Measurements from ENCODE around the gene ZNF516. TPM values are rescaled to one million over a fixed set of nuclear protein-coding genes. Genes with fewer than 3 reads are reported as not detected.

The ZNF516 gene
- total RNA-seq, 1 donor from 2014 or later: 192 TPM

DNA sequence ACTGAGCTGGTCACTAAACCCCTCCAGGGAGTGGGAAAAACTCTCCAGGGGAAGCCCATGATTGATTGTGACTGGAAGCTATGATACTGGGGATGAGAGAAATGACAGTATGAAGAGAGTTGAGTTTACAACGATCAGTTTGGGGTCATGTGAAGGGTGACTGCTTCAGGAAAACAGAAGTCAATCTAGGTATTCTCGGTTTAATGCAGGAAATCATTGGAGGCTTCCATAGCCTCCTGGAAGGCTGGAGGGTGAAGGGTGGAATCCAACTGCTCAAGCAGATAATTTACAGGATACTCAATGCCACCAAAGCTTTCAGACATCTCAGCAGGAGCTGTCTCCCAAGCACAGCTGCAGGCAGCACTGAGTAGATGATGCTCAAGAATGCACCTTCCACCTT is 154.6 kb downstream of the ZNF516 start:
- Mint-ChIP-seq H3K9me3 (ENCODE audit: unreplicated experiment) (no peaks in the 10 kb centered on the region), H3K4me3 (ENCODE audit: unreplicated experiment) (no peak overlapping the region), H3K27ac (ENCODE audit: unreplicated experiment) (no peak overlapping the region), H3K36me3 (ENCODE audit: unreplicated experiment) (peaks cover 6% of the 10 kb centered on the region), H3K4me1 (ENCODE audit: low read depth, unreplicated experiment) (no peaks in the 10 kb centered on the region), H3K27me3 (ENCODE audit: unreplicated experiment) (no peaks in the 10 kb centered on the region)
- DNase-seq: no peak
- TF ChIP-seq, protein P1, sequence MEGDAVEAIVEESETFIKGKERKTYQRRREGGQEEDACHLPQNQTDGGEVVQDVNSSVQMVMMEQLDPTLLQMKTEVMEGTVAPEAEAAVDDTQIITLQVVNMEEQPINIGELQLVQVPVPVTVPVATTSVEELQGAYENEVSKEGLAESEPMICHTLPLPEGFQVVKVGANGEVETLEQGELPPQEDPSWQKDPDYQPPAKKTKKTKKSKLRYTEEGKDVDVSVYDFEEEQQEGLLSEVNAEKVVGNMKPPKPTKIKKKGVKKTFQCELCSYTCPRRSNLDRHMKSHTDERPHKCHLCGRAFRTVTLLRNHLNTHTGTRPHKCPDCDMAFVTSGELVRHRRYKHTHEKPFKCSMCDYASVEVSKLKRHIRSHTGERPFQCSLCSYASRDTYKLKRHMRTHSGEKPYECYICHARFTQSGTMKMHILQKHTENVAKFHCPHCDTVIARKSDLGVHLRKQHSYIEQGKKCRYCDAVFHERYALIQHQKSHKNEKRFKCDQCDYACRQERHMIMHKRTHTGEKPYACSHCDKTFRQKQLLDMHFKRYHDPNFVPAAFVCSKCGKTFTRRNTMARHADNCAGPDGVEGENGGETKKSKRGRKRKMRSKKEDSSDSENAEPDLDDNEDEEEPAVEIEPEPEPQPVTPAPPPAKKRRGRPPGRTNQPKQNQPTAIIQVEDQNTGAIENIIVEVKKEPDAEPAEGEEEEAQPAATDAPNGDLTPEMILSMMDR (IDR thresholded peaks at IDR 0.05; ENCODE audit: partially characterized antibody, unreplicated experiment): no peak

DNA sequence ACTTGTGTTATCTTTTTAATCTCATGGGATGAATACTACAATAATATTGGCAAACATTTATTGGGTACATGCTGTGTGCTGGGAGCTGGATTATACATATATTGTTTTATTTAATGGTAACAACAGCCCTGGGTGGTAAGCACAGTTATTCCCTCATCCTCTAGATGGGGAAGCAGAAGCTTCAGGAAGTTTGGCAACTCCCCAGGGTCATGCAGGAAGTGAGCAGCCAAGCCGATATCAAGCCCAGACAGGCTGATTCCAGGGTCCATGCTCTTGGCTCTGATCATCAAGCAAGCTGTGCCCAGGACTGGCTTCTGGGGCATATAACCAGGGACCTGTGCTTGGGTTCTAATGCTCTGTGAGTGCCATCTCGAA is 155.8 kb downstream of the ZNF516 start:
- peaks cover 6% of the 10 kb centered on the region for H3K36me3 Mint-ChIP-seq (ENCODE audit: unreplicated experiment)
- H3K27ac Mint-ChIP-seq (ENCODE audit: unreplicated experiment): no peak overlapping the region
- H3K27me3 Mint-ChIP-seq (ENCODE audit: unreplicated experiment): no peaks in the 10 kb centered on the region
- DNase-seq: no peak
- TF ChIP-seq, protein P1 (IDR thresholded peaks at IDR 0.05; ENCODE audit: partially characterized antibody, unreplicated experiment): no peak
- no peaks in the 10 kb centered on the region for H3K4me1 Mint-ChIP-seq (ENCODE audit: low read depth, unreplicated experiment)
- H3K9me3 Mint-ChIP-seq (ENCODE audit: unreplicated experiment): no peaks in the 10 kb centered on the region
- H3K4me3 Mint-ChIP-seq (ENCODE audit: unreplicated experiment): no peak overlapping the region

DNA sequence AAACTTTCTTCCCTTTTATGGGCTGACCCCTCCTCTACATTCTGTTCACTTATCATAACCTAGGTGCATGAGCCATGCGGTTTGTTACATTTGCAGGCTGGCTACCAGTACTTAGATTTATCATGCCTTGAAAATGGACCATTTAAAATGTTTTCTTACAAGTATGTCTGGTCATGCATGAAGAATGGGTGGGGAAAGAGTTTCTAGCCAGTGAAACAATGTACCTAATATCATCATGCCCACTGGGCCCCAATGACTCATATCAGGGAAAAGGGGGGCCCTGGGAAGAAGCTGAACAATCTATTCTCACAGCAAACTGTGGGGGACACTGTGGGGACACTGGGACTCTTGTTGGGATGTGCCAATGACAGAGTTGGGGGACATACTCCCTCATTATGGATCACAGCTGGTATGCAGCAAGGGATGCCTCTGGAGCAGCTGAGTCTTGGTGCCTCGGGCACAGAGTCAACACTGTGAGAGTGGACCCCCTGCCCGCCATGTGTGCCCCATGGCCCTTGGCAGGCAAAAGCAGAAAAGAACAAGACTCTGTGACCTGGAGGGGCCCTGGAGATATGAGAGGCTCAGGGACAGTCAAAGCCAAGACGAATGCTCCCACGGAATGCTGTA is 156.3 kb downstream of the ZNF516 start:
- Mint-ChIP-seq H3K4me1 (ENCODE audit: low read depth, unreplicated experiment) (no peaks in the 10 kb centered on the region), H3K36me3 (ENCODE audit: unreplicated experiment) (peaks cover 6% of the 10 kb centered on the region), H3K4me3 (ENCODE audit: unreplicated experiment) (no peak overlapping the region), H3K27ac (ENCODE audit: unreplicated experiment) (no peak overlapping the region), H3K9me3 (ENCODE audit: unreplicated experiment) (no peaks in the 10 kb centered on the region), H3K27me3 (ENCODE audit: unreplicated experiment) (no peaks in the 10 kb centered on the region)
- no peak for DNase-seq
- TF ChIP-seq, protein P1 (IDR thresholded peaks at IDR 0.05; ENCODE audit: partially characterized antibody, unreplicated experiment): no peak

DNA sequence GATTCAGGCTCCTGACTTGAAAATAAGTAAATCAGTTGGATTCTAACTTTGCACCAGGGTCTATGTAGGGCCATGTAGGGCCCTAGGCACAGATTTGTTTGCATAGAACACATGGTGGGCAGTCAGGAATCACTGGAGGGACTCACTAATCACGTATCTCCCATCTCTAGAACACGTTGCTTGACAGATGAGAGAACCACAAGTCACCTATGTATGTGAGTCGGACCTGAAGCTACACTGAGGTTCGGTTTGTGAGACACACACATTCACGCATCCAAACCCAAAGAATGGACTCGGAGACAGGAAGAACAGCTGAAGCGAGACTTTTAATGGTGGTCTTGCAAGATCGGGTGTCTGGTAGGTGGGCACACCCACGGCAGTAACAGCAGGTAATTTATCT is 157.0 kb downstream of the ZNF516 start:
- no peaks in the 10 kb centered on the region for H3K27me3 Mint-ChIP-seq (ENCODE audit: unreplicated experiment)
- no peak overlapping the region for H3K4me3 Mint-ChIP-seq (ENCODE audit: unreplicated experiment)
- H3K9me3 Mint-ChIP-seq (ENCODE audit: unreplicated experiment): peaks cover 1% of the 10 kb centered on the region
- DNase-seq: no peak
- no peaks in the 10 kb centered on the region for H3K4me1 Mint-ChIP-seq (ENCODE audit: low read depth, unreplicated experiment)
- H3K36me3 Mint-ChIP-seq (ENCODE audit: unreplicated experiment): peaks cover 11% of the 10 kb centered on the region
- H3K27ac Mint-ChIP-seq (ENCODE audit: unreplicated experiment): no peak overlapping the region
- TF ChIP-seq, protein P1 (IDR thresholded peaks at IDR 0.05; ENCODE audit: partially characterized antibody, unreplicated experiment): no peak

DNA sequence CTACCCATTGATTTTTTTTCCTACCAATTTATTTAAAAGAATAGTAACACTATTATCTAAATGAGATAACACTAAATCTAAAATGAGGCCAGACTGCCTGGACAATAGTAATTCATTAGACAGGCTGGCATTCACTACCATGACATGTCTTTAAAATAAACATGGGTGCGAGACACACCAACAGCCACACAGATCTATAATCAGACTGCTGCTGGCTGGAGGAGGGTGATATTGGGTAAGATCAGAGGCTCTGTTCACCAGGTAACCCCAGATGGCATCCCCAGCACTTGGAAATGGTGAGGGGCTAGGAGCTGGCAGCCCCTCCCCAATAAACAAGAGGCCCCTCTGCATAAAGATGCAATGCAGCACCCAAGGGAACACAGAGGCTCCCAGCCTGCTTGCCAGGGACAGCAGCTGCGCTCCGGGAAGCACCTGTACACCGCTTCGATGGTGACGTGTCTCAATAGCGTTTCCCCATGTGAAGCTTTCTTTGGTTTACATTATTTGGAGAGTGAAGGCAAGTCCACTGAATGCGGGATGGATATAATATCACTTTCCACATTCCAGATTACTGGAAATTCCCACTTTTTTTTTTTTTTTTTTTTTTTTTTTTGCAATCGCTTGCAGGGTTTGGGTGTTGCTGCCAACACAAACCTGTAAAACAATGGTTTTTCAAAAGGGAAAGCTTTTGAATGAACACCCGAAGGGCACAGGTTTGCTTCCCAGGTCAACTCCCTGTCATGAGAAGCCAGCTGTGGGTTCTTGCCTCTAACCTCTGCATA is 159.0 kb downstream of the ZNF516 start:
- Mint-ChIP-seq H3K27me3 (ENCODE audit: unreplicated experiment) (no peaks in the 10 kb centered on the region), H3K27ac (ENCODE audit: unreplicated experiment) (no peak overlapping the region), H3K4me3 (ENCODE audit: unreplicated experiment) (no peak overlapping the region), H3K4me1 (ENCODE audit: low read depth, unreplicated experiment) (no peaks in the 10 kb centered on the region), H3K36me3 (ENCODE audit: unreplicated experiment) (peaks cover 11% of the 10 kb centered on the region), H3K9me3 (ENCODE audit: unreplicated experiment) (peaks cover 7% of the 10 kb centered on the region)
- no peak for DNase-seq
- TF ChIP-seq, protein P1 (IDR thresholded peaks at IDR 0.05; ENCODE audit: partially characterized antibody, unreplicated experiment): no peak

All from glutamatergic neuron (in vitro differentiated cells).